ENCODE measurements around the gene OLFM3. TPM values are rescaled to one million over a fixed set of nuclear protein-coding genes. Genes with fewer than 3 reads are reported as not detected.

Gene OLFM3
- total RNA-seq, 1 experiment from 2014 or later = not detected

DNA sequence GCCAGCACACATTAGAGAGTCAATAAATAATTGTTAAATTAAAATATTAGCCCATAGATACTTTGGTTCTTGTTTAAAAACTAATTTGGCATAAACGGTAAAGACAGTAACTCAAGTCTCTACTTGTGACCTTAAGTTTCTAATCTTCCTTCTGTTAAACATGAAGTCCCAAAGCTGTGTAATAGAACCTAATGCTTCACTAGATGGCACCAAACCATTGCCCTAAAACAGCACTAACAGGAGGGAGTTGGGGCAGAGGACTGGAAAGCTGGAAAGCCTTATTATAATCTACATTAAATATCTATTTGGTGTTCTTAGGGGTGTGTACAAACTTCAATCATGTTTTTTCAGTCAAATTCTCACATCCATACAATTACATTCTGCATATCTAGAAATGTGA is 176.7 kb downstream of the OLFM3 start (continued):
- TF ChIP-seq, protein P1, sequence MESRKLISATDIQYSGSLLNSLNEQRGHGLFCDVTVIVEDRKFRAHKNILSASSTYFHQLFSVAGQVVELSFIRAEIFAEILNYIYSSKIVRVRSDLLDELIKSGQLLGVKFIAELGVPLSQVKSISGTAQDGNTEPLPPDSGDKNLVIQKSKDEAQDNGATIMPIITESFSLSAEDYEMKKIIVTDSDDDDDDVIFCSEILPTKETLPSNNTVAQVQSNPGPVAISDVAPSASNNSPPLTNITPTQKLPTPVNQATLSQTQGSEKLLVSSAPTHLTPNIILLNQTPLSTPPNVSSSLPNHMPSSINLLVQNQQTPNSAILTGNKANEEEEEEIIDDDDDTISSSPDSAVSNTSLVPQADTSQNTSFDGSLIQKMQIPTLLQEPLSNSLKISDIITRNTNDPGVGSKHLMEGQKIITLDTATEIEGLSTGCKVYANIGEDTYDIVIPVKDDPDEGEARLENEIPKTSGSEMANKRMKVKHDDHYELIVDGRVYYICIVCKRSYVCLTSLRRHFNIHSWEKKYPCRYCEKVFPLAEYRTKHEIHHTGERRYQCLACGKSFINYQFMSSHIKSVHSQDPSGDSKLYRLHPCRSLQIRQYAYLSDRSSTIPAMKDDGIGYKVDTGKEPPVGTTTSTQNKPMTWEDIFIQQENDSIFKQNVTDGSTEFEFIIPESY (IDR thresholded peaks at IDR 0.05; ENCODE audit: extremely low read depth, insufficient replicate concordance, low read length) = no peak
- peak; percentile 58 for TF ChIP-seq RAD21 (IDR thresholded peaks at IDR 0.05; ENCODE audit: low read depth)
- no peak for TF ChIP-seq SP1 (IDR thresholded peaks at IDR 0.05; ENCODE audit: low read depth)
- no peak for TF ChIP-seq POLR2AphosphoS5 (IDR thresholded peaks at IDR 0.05; ENCODE audit: low read depth, low read length)

DNA sequence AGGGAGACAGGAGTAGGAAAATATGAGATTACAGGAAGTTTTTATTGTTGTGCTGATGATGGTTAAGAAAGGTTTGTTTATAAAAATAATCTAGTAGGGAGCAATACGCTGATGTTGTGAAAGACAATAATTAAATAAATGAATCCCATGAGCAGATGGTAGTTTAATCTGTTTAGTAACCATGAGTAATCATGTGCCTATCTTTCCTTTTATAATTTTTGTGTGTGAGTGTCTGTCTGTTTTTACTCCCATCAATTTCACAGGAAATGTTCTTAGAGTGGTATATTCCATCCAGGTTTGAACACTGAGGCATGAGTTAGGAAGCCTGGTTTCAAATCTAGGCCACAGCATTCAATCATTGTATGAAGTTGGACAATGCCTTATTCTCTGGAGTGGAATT is 180.5 kb downstream of the OLFM3 start:
- H3K9me3 ChIP-seq (ENCODE audit: control insufficient read depth in 1 of 2, insufficient read depth in 1 of 2, low read depth in 1 of 2, low read length in 2 of 2) = no peaks in the 10 kb centered on the region
- no peaks in the 10 kb centered on the region for H3K79me2 ChIP-seq (ENCODE audit: insufficient read depth, low read length)
- H3K4me1 ChIP-seq (ENCODE audit: control insufficient read depth in 1 of 2, insufficient read depth in 2 of 2, low read length in 2 of 2) = no peaks in the 10 kb centered on the region
- no peak overlapping the region for H3K4me2 ChIP-seq (ENCODE audit: low read length)
- intact Hi-C loops (cut with micrococcal nuclease) = no loop called here
- TF ChIP-seq FOSL1 (IDR thresholded peaks at IDR 0.05; ENCODE audit: low read depth) (no peak), SRF (IDR thresholded peaks at IDR 0.05; ENCODE audit: low read depth) (no peak)
- TF ChIP-seq, protein P2, sequence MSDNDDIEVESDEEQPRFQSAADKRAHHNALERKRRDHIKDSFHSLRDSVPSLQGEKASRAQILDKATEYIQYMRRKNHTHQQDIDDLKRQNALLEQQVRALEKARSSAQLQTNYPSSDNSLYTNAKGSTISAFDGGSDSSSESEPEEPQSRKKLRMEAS (IDR thresholded peaks at IDR 0.05) = no peak
- TF ChIP-seq, protein P3, sequence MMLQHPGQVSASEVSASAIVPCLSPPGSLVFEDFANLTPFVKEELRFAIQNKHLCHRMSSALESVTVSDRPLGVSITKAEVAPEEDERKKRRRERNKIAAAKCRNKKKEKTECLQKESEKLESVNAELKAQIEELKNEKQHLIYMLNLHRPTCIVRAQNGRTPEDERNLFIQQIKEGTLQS (IDR thresholded peaks at IDR 0.05) = no peak
- POLR2A ChIA-PET = no interaction called here
- no peak overlapping the region for H2AFZ ChIP-seq (ENCODE audit: low read depth, low read length, poor library complexity, severe bottlenecking)
- no peak overlapping the region for H3K27ac ChIP-seq (ENCODE audit: low read depth, low read length)
- H4K20me1 ChIP-seq (ENCODE audit: insufficient read depth) = no peaks in the 10 kb centered on the region
- no peaks in the 10 kb centered on the region for H3K36me3 ChIP-seq (ENCODE audit: control insufficient read depth in 1 of 2, insufficient read depth in 2 of 2, low read length in 2 of 2)
- RAD21 ChIA-PET (ENCODE audit: low non-redundant PET in 1 of 2, low total read pairs in 2 of 2, uncharacterized antibody in 2 of 2, unreplicated experiment in 2 of 2) = no interaction called here
- H3K4me3 ChIP-seq (replicated peaks in 1 of 2; ENCODE audit: low read depth in 1 of 2, low read length in 2 of 2) = no peak overlapping the region
- H3K9ac ChIP-seq (ENCODE audit: low read length) = no peak overlapping the region
- DNase-seq (ENCODE audit: low read depth, low spot score) (no peak), ATAC-seq (no peak)
- H3K9me2 ChIP-seq (ENCODE audit: insufficient read depth) = no peaks in the 10 kb centered on the region
- CTCF ChIA-PET = no interaction called here
- H3K27me3 ChIP-seq (ENCODE audit: insufficient read depth, low read length) = no peaks in the 10 kb centered on the region
- no TSS peak for BruUV-seq (replicated peaks)
